AG04450 (cell line): Measurements from ENCODE around the gene GARNL3. TPM values are rescaled to one million over a fixed set of nuclear protein-coding genes. Genes with fewer than 3 reads are reported as not detected.

Experiments
- CTCF ChIA-PET: fragments of 300-600, 350-600 bp; formaldehyde crosslinking; extraction: SDS; loops from one replicate; lab custom pipeline; 2022; ENCODE audit warnings: antibody characterized with exemption, inconsistent platforms; lab: Charles Lee
- POLR2A ChIA-PET: fragments of 350-600 bp; formaldehyde crosslinking; extraction: SDS; loops from one replicate; lab custom pipeline; 2021; ENCODE audit warnings: antibody characterized with exemption, inconsistent platforms; lab: Yijun Ruan, JAX
- DNase-seq: peaks from one replicate; pipeline ENCODE4 v3.0.0-alpha.2; 2011; ENCODE audit warnings: low read depth, low spot score
- H3K27ac ChIP-seq: one replicate; pipeline ENCODE4 v1.5.1; 2012; ENCODE audit warnings: low read depth, low read length, control low read depth
- H3K27me3 ChIP-seq: one replicate; pipeline ENCODE4 v1.6.0; 2012; ENCODE audit warnings: low read length; ENCODE audit not compliant: control insufficient read depth, insufficient read depth
- H3K4me3 ChIP-seq: 2 replicates; pipeline ENCODE4 v1.5.1; 2011; ENCODE audit warnings: mild to moderate bottlenecking, low read depth, low read length, control low read depth
- H3K9me3 ChIP-seq: 2 replicates; pipeline ENCODE4 v1.5.1; 2012; ENCODE audit warnings: low read length; ENCODE audit not compliant: control insufficient read depth, insufficient read depth
- CTCF ChIP-seq: IDR thresholded peaks from 2 replicates; pipeline ENCODE4 v1.5.1; 2011; ENCODE audit warnings: low read depth, low read length, control low read depth, inconsistent platforms
- polyA plus RNA-seq: library from polyadenylated mRNA; depleted of rRNA; stranded (reverse); fragments of >200 nt; gene quantifications from 2 replicates; pipeline ENCODE4 v1.2.3, GENCODE V29; 2011

Gene GARNL3
- polyA plus RNA-seq, 1 experiment = 2.7 TPM

- H3K27ac ChIP-seq = no peak overlapping the region
- H3K27me3 ChIP-seq = peaks cover 3% of the 10 kb centered on the region
- H3K9me3 ChIP-seq = no peaks in the 10 kb centered on the region
- H3K4me3 ChIP-seq = no peak overlapping the region
- TF ChIP-seq CTCF = no peak
- ChIA-PET CTCF (no interaction called here), POLR2A (no interaction called here)
- no peak for DNase-seq
Measured at GRCh38 chr9:127255692-127256091, 8.9 kb upstream of the GARNL3 start.

- Histone ChIP-seq H3K4me3 (no peak overlapping the region), H3K9me3 (no peaks in the 10 kb centered on the region), H3K27me3 (peaks cover 3% of the 10 kb centered on the region), H3K27ac (no peak overlapping the region)
- TF ChIP-seq CTCF = no peak
- ChIA-PET POLR2A (no interaction called here), CTCF (no interaction called here)
- DNase-seq = no peak
Measured at GRCh38 chr9:127256324-127256723, 8.2 kb upstream of the GARNL3 start.

GRCh38 chr9:127258606-127259471 lies 5.7 kb upstream of the GARNL3 start:
- no peaks in the 10 kb centered on the region for H3K9me3 ChIP-seq
- ChIA-PET CTCF (no interaction called here), POLR2A (no interaction called here)
- peaks cover 3% of the 10 kb centered on the region for H3K27me3 ChIP-seq
- no peak overlapping the region for H3K27ac ChIP-seq
- no peak for TF ChIP-seq CTCF
- DNase-seq = no peak
- H3K4me3 ChIP-seq = no peak overlapping the region

GRCh38 chr9:127262602-127263001 lies 2.0 kb upstream of the GARNL3 start:
- CTCF ChIA-PET = no interaction called here
- DNase-seq = no peak
- TF ChIP-seq CTCF = no peak
- POLR2A ChIA-PET = no interaction called here
- no peaks in the 10 kb centered on the region for H3K9me3 ChIP-seq
- no peak overlapping the region for H3K27ac ChIP-seq
- no peak overlapping the region for H3K4me3 ChIP-seq
- no peaks in the 10 kb centered on the region for H3K27me3 ChIP-seq

- no peak for TF ChIP-seq CTCF
- Histone ChIP-seq H3K27ac (no peak overlapping the region), H3K4me3 (no peak overlapping the region), H3K27me3 (no peaks in the 10 kb centered on the region), H3K9me3 (no peaks in the 10 kb centered on the region)
- CTCF ChIA-PET = no interaction called here
- DNase-seq = no peak
- POLR2A ChIA-PET = no interaction called here
Measured at GRCh38 chr9:127263237-127263636, 1.3 kb upstream of the GARNL3 start.
